22Rv1 (cell line): ENCODE results near the gene RSPH1.

Experiments
- H3K27ac ChIP-seq: fragments of 450-650 bp; 2 replicates; pipeline ENCODE4 v1.5.1; 2017
- ZFX ChIP-seq: fragments of 450-650 bp; IDR thresholded peaks from 2 replicates; pipeline ENCODE4 v1.6.1; 2017; ENCODE audit warnings: antibody characterized with exemption, borderline replicate concordance
- TF ChIP-seq, protein P1 (sequence below): fragments of 450-650 bp; IDR thresholded peaks from 2 replicates; pipeline ENCODE4 v1.5.1; 2017; ENCODE audit warnings: mild to moderate bottlenecking

The RSPH1 gene

DNA sequence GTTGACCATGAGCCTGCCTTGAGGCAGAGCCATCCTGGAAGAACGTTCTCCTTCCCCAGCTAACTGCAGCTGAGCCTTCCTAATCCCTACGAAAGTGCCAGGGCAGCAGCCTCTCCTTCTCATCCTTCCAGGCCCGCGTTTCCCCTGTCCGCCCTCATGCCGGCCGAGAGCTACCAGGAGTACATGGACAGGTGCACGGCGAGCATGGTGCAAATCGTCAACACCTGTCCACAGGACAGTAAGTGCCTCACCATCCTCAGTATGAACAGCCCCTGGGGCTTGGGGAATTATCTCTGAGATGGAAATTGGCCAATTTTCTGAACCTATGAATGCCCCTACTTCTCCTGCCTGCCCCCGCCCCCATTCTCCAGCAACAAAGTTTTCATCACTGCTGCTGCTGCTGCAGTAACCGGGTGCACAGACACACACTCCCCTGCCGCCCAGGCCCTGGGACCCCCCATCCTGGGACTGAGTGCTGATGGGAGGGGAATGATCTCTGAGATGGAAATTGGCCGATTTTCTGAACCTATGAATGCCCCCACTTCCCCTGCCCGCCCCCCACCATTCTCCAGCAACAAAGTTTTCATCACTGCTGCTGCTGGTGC lies 52.7 kb downstream of the RSPH1 start:
- no peak overlapping the region for H3K27ac ChIP-seq
- no peak for TF ChIP-seq ZFX
- TF ChIP-seq, protein P1, sequence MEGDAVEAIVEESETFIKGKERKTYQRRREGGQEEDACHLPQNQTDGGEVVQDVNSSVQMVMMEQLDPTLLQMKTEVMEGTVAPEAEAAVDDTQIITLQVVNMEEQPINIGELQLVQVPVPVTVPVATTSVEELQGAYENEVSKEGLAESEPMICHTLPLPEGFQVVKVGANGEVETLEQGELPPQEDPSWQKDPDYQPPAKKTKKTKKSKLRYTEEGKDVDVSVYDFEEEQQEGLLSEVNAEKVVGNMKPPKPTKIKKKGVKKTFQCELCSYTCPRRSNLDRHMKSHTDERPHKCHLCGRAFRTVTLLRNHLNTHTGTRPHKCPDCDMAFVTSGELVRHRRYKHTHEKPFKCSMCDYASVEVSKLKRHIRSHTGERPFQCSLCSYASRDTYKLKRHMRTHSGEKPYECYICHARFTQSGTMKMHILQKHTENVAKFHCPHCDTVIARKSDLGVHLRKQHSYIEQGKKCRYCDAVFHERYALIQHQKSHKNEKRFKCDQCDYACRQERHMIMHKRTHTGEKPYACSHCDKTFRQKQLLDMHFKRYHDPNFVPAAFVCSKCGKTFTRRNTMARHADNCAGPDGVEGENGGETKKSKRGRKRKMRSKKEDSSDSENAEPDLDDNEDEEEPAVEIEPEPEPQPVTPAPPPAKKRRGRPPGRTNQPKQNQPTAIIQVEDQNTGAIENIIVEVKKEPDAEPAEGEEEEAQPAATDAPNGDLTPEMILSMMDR: no peak

DNA sequence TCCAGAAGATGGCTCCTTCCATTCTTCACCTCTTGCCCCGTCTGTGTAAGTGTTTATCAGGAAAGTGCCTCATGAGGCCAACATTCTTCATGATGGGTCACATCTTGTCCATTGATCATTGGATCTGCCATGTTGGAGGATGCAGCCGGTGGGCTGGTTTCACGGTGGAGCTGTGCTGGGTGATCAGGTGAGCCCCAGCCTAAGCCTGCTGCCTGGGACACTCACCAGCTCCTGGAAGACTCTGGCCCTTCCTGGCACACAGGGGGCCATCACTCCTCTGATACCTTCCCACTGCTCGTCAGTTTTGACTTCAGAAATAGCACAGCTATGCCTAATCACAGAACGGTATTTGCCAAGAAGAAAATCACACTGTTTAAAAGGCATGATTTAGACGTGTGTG lies 54.1 kb downstream of the RSPH1 start:
- TF ChIP-seq, protein P1: no peak
- TF ChIP-seq ZFX: no peak
- no peak overlapping the region for H3K27ac ChIP-seq

DNA sequence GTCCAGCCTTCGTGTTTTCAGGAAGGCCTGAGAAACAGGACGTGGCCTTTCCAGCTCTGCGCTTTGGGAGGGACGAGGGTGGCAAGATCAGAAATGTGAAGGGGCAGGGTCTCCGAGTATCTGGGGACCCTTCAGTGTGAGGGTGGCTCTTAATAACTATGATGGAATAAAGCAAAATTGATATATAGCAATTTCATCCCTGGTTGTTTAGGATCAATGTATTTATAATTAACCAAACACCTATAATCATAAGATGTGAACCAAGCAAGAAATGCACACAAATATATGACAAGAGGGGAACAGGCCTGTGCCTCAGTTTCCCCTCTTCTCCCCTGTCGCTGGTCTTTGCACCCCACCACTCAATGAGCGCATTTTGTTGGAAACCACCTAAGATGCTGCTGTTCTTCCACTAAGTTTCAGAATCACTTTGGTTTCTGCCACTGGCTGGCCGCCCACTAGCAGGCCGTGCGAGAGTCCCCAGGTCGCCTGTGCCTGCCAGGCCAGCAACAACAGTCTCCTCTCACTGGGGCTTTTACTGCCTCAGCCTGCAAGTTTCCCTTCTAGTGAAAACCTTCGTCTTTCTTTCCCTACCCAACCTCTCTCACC lies 55.7 kb downstream of the RSPH1 start:
- H3K27ac ChIP-seq: no peak overlapping the region
- no peak for TF ChIP-seq ZFX
- TF ChIP-seq, protein P1: no peak

DNA sequence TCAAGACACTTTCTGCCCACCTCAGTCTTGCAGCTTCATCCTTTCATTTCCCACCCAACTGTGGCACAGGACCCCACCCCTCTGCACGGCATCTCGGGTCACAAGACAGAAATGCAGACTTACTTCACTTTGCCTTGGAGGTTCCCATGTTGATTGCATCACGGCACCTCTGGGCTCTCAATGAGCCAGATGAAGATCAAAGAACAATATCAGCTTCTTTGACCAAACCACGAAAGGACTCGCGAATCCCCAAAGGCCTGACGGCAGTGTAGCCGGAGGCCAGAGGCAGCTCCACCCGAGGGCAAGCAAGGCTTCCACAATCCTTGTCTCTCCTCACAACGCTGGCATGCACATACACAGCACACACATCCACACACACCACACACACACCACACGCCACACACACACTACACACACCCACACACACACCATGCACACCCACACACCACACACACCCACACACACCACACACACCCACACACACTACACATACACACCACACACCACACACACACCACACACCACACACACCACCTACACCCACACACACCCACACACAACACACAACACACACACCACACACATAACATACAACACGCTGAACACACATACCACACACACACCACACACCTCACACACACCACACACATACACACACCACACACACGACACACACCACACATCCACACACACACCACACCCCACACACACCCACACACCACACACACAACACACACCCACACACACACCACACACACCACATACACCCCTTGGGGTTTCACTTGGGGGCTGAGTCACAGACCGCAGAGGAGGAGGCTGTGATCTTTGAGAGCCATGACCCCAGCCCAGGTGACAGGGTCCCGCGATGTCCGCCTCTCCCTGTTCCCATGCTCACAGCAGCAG lies 56.5 kb downstream of the RSPH1 start:
- TF ChIP-seq, protein P1: no peak
- TF ChIP-seq ZFX: no peak
- no peak overlapping the region for H3K27ac ChIP-seq

DNA sequence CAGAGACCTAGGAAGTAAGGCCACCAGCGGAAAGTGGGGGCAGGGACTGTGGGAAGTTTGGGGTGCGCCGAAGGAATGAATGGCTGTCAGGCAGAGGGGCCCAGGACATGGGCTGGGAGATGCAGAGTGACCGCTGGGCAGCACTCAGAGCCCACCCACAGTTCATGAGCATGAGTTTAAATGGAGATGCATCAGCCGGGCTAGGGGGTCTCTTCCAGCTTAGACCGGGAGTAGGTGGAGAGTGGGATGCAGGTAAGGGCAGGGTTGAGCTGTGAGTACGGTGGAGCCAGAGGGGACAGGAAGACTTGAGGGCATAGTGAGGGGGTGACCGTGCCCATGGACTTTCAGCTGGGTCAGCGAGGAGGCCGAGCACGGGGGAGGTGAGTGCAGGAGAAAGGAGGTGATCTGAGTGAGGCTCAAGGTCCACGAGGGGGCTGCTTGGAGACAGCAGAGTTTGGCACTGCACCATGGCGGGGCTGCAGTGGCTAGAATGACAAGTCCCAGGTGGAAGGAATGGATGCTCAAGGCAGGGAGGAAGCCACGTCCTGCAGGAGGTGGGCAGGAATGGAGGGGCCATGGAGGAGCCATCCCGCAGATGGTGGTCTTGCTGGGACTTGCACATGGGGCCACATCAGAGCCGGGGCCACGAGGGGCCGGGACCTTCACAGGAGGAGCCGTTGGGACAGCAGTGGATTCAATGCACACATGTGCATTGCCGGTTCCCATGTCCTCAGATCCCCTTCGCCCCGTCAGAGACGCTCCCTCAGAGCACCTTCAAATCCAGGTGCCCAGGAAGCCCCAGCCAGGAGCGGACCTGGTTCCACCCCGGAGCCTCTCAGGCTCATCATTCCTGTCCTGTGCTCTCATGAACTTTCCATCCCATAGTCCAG lies 57.5 kb downstream of the RSPH1 start:
- H3K27ac ChIP-seq: no peak overlapping the region
- no peak for TF ChIP-seq ZFX
- TF ChIP-seq, protein P1: no peak

DNA sequence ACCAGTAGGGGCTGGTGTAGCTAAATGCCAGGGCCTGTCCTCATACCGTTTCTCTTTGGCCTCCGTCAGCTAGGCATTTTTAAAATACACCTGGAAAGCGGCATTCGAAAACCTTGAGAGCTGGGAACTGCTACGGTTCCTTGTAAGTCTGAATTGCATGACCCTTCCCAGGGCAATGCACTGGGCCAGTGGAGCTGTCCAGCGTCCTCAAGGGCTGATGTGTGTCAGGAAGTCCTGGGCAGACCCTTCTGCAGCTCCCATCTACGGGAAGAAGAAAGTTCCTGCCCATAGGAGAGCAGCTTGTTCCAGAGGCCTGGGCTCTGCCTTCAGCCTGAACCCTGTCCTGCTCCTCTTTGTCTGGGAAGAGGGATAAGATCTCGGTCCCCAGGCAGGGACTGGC lies 58.2 kb downstream of the RSPH1 start:
- no peak overlapping the region for H3K27ac ChIP-seq
- no peak for TF ChIP-seq ZFX
- TF ChIP-seq, protein P1: no peak
